GM12878 (cell line): Measurements from ENCODE around the gene ATRNL1. TPM values are rescaled to one million over a fixed set of nuclear protein-coding genes. Genes with fewer than 3 reads are reported as not detected.
"Not testable (repeated sequence)": the region's sequence is repeated elsewhere in the genome, so short reads cannot be mapped to it uniquely, and the experiment has no call there.

ENCODE experiments used
- ATAC-seq: fragments of 200-7000 bp; cut with Tn5 transposase; 3 replicates; pipeline ENCODE4 v1.9.1; 2020; ENCODE audit warnings: mild to moderate bottlenecking, moderate library complexity
- BruUV-seq: library from RNA; stranded (reverse); fragments of 400-500 nt; replicated peaks from 2 replicates; lab custom pipeline; 2021; lab: Mats Ljungman, UMichigan
- CTCF ChIA-PET: fragments of 300-600 bp; sonication (Branson Sonifier 250); formaldehyde crosslinking; extraction: SDS; loops from one replicate; lab custom pipeline; 2021; ENCODE audit warnings: inconsistent platforms; lab: Yijun Ruan, JAX
- POLR2A ChIA-PET: fragments of 350-600 bp; formaldehyde crosslinking; extraction: SDS; loops from one replicate; lab custom pipeline; 2021; ENCODE audit warnings: inconsistent platforms; lab: Charles Lee
- RAD21 ChIA-PET: fragments of 300-600 bp; sonication (Branson Sonifier 250); formaldehyde crosslinking; loops from one replicate; lab custom pipeline; 2023; ENCODE audit warnings: antibody characterized with exemption; ENCODE audit not compliant: unreplicated experiment; lab: Charles Lee
- SMC1A ChIA-PET: fragments of 300-600 bp; sonication (Branson Sonifier 250); formaldehyde crosslinking; loops from one replicate; lab custom pipeline; 2023; ENCODE audit not compliant: unreplicated experiment, uncharacterized antibody; lab: Charles Lee
- DNase-seq: peaks from one replicate; pipeline ENCODE4 v3.0.0-alpha.2; 2011; ENCODE audit warnings: low read depth, low spot score
- FAIRE-seq: peaks from 3 replicates; lab custom pipeline; 2011; peaks lifted over from hg19 to GRCh38; lab: Jason Lieb, UNC
- H2AFZ ChIP-seq: 2 replicates; pipeline ENCODE4 v1.6.0; 2011; ENCODE audit warnings: low read depth, low read length, control low read depth; ENCODE audit not compliant: control insufficient read depth
- H3K27ac ChIP-seq: 2 replicates; pipeline ENCODE4 v1.5.1; 2011; ENCODE audit warnings: control low read depth; ENCODE audit not compliant: control insufficient read depth, insufficient read depth
- H3K27me3 ChIP-seq, 2 experiments: replicated peaks in 1 of 2; 2 replicates each; pipeline versions ENCODE4 v1.6.0 to v1.6.1; 2011; ENCODE audit warnings: low read length in 1 of 2; ENCODE audit not compliant: control insufficient read depth in 2 of 2, insufficient read depth in 2 of 2
- H3K36me3 ChIP-seq, 2 experiments: 2 replicates each; pipeline ENCODE4 v1.5.1; 2011; ENCODE audit warnings: low read length in 1 of 2; ENCODE audit not compliant: control insufficient read depth in 2 of 2, insufficient read depth in 2 of 2
- H3K4me1 ChIP-seq: 2 replicates; pipeline ENCODE4 v1.6.1; 2011; ENCODE audit warnings: mild to moderate bottlenecking, low read length, moderate library complexity, mixed read lengths; ENCODE audit not compliant: control insufficient read depth, insufficient read depth
- H3K4me2 ChIP-seq: 2 replicates; pipeline ENCODE4 v1.6.0; 2011; ENCODE audit warnings: control low read depth; ENCODE audit not compliant: control insufficient read depth, insufficient read depth
- H3K4me3 ChIP-seq: fragments of 200-600 bp; sonication (generic); 2 replicates; pipeline ENCODE4 v1.5.1; 2016
- H3K79me2 ChIP-seq: 2 replicates; pipeline ENCODE4 v1.6.0; 2011; ENCODE audit warnings: low read length; ENCODE audit not compliant: control insufficient read depth, insufficient read depth
- H3K9ac ChIP-seq: 2 replicates; pipeline ENCODE4 v1.8.0; 2011; ENCODE audit warnings: low read length, control low read depth, mixed read lengths; ENCODE audit not compliant: control insufficient read depth, insufficient read depth
- H3K9me3 ChIP-seq: replicated peaks from 3 replicates; pipeline ENCODE4 v1.5.1; 2011; ENCODE audit warnings: mild to moderate bottlenecking, low read length; ENCODE audit not compliant: control insufficient read depth, insufficient read depth
- H4K20me1 ChIP-seq: 2 replicates; pipeline ENCODE4 v1.6.0; 2011; ENCODE audit not compliant: control insufficient read depth, insufficient read depth
- CBFB ChIP-seq: IDR thresholded peaks from 2 replicates; pipeline ENCODE4 v1.6.1; 2016; ENCODE audit warnings: antibody characterized with exemption, low read depth
- CHD4 ChIP-seq: fragments of 200-600 bp; sonication (generic); IDR thresholded peaks from 2 replicates; pipeline ENCODE4 v1.6.1; 2016; ENCODE audit warnings: mild to moderate bottlenecking
- MEF2B ChIP-seq: fragments of 450-650 bp; IDR thresholded peaks from 2 replicates; pipeline ENCODE4 v1.6.1; 2018; ENCODE audit warnings: mild to moderate bottlenecking, moderate library complexity; ENCODE audit not compliant: partially characterized antibody, poor library complexity, severe bottlenecking
- RUNX3 ChIP-seq: IDR thresholded peaks from 2 replicates; pipeline ENCODE4 v1.6.1; 2012; ENCODE audit warnings: low read length, inconsistent platforms
- ZNF622 ChIP-seq: fragments of 450-650 bp; IDR thresholded peaks from 2 replicates; pipeline ENCODE4 v1.6.1; 2017; ENCODE audit warnings: mild to moderate bottlenecking, inconsistent platforms
- WGBS: methylation state at CpG from one replicate; pipeline ENCODE4 v1.1.6; 2016; ENCODE audit warnings: low lambda C conversion rate; ENCODE audit not compliant: insufficient replicate concordance, insufficient coverage; ENCODE audit errors: missing lambda C conversion rate; 5-methylcytosine and 5-hydroxymethylcytosine counted together
- in situ Hi-C: fragments of 300-500 bp; cut with MboI; formaldehyde crosslinking; loops from 9 replicates; pipeline ENCODE4 v1.14.3; 2018; ENCODE audit warnings: mixed read lengths
- intact Hi-C: fragments of 100-400 bp; cut with micrococcal nuclease; formaldehyde crosslinking; loops from one replicate; pipeline ENCODE4 v1.14.2; 2022; ENCODE audit not compliant: unreplicated experiment
- polyA plus RNA-seq, 11 experiments: library from polyadenylated mRNA; depleted of rRNA in 4 of 11; unstranded in 6 of 11; stranded (reverse) in 5 of 11; fragments of >200 nt; fragmentation: Nextera tagmentation in 4 of 11; fragmentation: Illumina TruSeq in 1 of 11; extraction: Ambion mirVana in 4 of 11; extraction: Trizol in 1 of 11; gene quantifications; 1 replicate in 1 of 11; 2 replicates in 10 of 11; pipeline versions ENCODE4 v1.2.1 to v1.2.3, GENCODE V29; 2011 to 2016; ENCODE audit warnings: inconsistent platforms in 2 of 11, missing spikeins in 2 of 11, low read depth in 1 of 11
- total RNA-seq, 4 experiments: library from RNA; depleted of rRNA in 3 of 4; stranded (reverse); fragments of >200 nt in 3 of 4; fragmentation: Illumina TruSeq in 1 of 4; extraction: Trizol in 1 of 4; gene quantifications; 2 replicates each; pipeline versions ENCODE4 v1.2.1 to v1.2.3, GENCODE V29; 2013 to 2021
- TF ChIP-seq, protein P1 (sequence below): fragments of 450-650 bp; IDR thresholded peaks from 2 replicates; pipeline ENCODE4 v1.6.1; 2018; ENCODE audit warnings: borderline replicate concordance, mild to moderate bottlenecking; ENCODE audit not compliant: partially characterized antibody
- TF ChIP-seq, protein P2 (sequence below): fragments of 450-650 bp; formaldehyde crosslinking; IDR thresholded peaks from 2 replicates; pipeline ENCODE4 v1.5.0; 2022; ENCODE audit warnings: mild to moderate bottlenecking, missing genetic modification characterization
- TF ChIP-seq, protein P3 (sequence below): fragments of 450-650 bp; IDR thresholded peaks from 2 replicates; pipeline ENCODE4 v1.6.1; 2017; ENCODE audit warnings: mild to moderate bottlenecking

ATRNL1 gene
- total and polyA plus RNA-seq, 10 of the 15 experiments (the other 5 are each of a cell fraction or from before 2014, with no cell fraction given), result 0.03 to 1.4 (median 0.34) TPM

DNA sequence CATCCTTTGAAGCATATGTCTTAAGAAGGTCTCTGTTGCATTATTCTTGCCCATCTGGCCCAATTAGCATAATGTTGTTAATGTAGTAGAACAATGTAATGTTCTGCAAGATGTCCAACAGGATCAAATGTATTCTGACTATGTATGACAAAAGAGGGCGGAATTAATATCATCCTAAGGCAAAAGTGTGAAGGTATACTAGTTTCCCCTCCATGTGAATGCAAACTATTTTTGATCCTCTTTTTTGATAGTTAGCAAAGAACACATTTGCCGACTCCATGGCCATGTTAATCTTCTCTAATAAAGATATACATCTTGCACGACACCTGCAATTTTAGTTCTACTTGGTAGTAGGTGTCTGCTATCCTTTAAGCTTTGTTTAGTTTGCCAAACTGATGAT, 157.6 kb downstream of the ATRNL1 start (continued):
- TF ChIP-seq, protein P1, sequence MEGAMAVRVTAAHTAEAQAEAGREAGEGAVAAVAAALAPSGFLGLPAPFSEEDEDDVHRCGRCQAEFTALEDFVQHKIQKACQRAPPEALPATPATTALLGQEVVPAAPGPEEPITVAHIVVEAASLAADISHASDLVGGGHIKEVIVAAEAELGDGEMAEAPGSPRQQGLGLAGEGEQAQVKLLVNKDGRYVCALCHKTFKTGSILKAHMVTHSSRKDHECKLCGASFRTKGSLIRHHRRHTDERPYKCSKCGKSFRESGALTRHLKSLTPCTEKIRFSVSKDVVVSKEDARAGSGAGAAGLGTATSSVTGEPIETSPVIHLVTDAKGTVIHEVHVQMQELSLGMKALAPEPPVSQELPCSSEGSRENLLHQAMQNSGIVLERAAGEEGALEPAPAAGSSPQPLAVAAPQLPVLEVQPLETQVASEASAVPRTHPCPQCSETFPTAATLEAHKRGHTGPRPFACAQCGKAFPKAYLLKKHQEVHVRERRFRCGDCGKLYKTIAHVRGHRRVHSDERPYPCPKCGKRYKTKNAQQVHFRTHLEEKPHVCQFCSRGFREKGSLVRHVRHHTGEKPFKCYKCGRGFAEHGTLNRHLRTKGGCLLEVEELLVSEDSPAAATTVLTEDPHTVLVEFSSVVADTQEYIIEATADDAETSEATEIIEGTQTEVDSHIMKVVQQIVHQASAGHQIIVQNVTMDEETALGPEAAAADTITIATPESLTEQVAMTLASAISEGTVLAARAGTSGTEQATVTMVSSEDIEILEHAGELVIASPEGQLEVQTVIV, result no peak
- no peak for TF ChIP-seq CHD4
- no peak for TF ChIP-seq ZNF622
- no peak for TF ChIP-seq MEF2B
- TF ChIP-seq, protein P2, sequence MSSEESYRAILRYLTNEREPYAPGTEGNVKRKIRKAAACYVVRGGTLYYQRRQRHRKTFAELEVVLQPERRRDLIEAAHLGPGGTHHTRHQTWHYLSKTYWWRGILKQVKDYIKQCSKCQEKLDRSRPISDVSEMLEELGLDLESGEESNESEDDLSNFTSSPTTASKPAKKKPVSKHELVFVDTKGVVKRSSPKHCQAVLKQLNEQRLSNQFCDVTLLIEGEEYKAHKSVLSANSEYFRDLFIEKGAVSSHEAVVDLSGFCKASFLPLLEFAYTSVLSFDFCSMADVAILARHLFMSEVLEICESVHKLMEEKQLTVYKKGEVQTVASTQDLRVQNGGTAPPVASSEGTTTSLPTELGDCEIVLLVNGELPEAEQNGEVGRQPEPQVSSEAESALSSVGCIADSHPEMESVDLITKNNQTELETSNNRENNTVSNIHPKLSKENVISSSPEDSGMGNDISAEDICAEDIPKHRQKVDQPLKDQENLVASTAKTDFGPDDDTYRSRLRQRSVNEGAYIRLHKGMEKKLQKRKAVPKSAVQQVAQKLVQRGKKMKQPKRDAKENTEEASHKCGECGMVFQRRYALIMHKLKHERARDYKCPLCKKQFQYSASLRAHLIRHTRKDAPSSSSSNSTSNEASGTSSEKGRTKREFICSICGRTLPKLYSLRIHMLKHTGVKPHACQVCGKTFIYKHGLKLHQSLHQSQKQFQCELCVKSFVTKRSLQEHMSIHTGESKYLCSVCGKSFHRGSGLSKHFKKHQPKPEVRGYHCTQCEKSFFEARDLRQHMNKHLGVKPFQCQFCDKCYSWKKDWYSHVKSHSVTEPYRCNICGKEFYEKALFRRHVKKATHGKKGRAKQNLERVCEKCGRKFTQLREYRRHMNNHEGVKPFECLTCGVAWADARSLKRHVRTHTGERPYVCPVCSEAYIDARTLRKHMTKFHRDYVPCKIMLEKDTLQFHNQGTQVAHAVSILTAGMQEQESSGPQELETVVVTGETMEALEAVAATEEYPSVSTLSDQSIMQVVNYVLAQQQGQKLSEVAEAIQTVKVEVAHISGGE (CRISPR knock-in tag), result no peak
- no peak for TF ChIP-seq RUNX3
- TF ChIP-seq CBFB, result no peak
- TF ChIP-seq, protein P3, sequence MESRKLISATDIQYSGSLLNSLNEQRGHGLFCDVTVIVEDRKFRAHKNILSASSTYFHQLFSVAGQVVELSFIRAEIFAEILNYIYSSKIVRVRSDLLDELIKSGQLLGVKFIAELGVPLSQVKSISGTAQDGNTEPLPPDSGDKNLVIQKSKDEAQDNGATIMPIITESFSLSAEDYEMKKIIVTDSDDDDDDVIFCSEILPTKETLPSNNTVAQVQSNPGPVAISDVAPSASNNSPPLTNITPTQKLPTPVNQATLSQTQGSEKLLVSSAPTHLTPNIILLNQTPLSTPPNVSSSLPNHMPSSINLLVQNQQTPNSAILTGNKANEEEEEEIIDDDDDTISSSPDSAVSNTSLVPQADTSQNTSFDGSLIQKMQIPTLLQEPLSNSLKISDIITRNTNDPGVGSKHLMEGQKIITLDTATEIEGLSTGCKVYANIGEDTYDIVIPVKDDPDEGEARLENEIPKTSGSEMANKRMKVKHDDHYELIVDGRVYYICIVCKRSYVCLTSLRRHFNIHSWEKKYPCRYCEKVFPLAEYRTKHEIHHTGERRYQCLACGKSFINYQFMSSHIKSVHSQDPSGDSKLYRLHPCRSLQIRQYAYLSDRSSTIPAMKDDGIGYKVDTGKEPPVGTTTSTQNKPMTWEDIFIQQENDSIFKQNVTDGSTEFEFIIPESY, result no peak

DNA sequence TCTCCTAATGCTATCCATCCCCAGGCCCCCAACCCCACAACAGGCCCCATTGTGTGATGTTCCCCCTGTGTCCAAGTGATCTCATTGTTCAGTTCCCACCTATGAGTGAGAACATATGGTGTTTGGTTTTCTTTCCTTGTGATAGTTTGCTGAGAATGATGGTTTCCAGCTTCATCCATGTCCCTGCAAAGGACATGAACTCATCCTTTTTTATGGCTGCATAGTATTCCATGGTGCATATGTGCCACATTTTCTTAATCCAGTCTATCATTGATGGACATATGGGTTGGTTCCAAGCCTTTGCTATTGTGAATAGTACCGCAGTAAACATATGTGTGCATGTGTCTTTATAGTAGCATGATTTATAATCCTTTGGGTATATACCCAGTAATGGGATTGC, 160.6 kb downstream of the ATRNL1 start:
- DNase-seq, H3K9me3 ChIP-seq, in situ Hi-C loops, H2AFZ ChIP-seq, FAIRE-seq, BruUV-seq, H3K4me3 ChIP-seq, intact Hi-C loops, H3K79me2 ChIP-seq, POLR2A ChIA-PET, H4K20me1 ChIP-seq, H3K9ac ChIP-seq, ATAC-seq, CTCF ChIA-PET, H3K4me1 ChIP-seq, H3K36me3 ChIP-seq, H3K27ac ChIP-seq, H3K4me2 ChIP-seq, H3K27me3 ChIP-seq, RAD21 ChIA-PET: not testable (repeated sequence)
- 55% methylated on average over 1 of the region's 1 CpG for WGBS
- SMC1A ChIA-PET, result interaction anchor here (0.6 kb wide), 1 partner anchor 275 kb away, joined by 3 read pairs; no protein-coding TSS in a partner anchor
